EH (cell line): ENCODE measurements around the gene ICAM1.
"Not testable (repeated sequence)": the region's sequence is repeated elsewhere in the genome, so short reads cannot be mapped to it uniquely, and the experiment has no call there.

Source experiments
- DNase-seq: peaks from one replicate; pipeline ENCODE4 v3.0.0-alpha.2; 2015; ENCODE audit warnings: low read depth

Gene ICAM1

GRCh38 chr19:10270616-10271394 lies at the start of gene ICAM1:
Gene ICAM1, plus strand, starts transcription at chr19:10271120. Its CDS starts 40 bp downstream, at chr19:10271160.
- DNase-seq = peak; percentile 85

GRCh38 chr19:10222201-10222890 lies 48.6 kb upstream of the ICAM1 start:
- DNase-seq = no peak

GRCh38 chr19:10223488-10224213 lies 47.3 kb upstream of the ICAM1 start:
- DNase-seq = no peak

GRCh38 chr19:10224337-10224736 lies 46.6 kb upstream of the ICAM1 start:
- no peak for DNase-seq

GRCh38 chr19:10226021-10226375 lies 44.9 kb upstream of the ICAM1 start:
- no peak for DNase-seq

- peak; percentile 77 for DNase-seq
Observed at GRCh38 chr19:10226376-10227025, 44.4 kb upstream of the ICAM1 start.

GRCh38 chr19:10227026-10227971 lies 43.6 kb upstream of the ICAM1 start:
- DNase-seq = peak; percentile 24

- no peak for DNase-seq
Observed at GRCh38 chr19:10228393-10228792, 42.5 kb upstream of the ICAM1 start.

GRCh38 chr19:10228920-10229319 lies 42.0 kb upstream of the ICAM1 start:
- peak; percentile 49 for DNase-seq

- DNase-seq = peak; percentile 47
Observed at GRCh38 chr19:10230173-10230860, 40.6 kb upstream of the ICAM1 start.

GRCh38 chr19:10230861-10231611 lies 39.9 kb upstream of the ICAM1 start, which contains the start of gene S1PR2:
Gene S1PR2, minus strand, starts transcription at chr19:10231331. Its CDS starts 6,426 bp downstream, at chr19:10224905.
- peak; percentile 80 for DNase-seq

- no peak for DNase-seq
Observed at GRCh38 chr19:10231612-10232228, 39.2 kb upstream of the ICAM1 start.

GRCh38 chr19:10233946-10234345 lies 37.0 kb upstream of the ICAM1 start:
- DNase-seq = no peak

GRCh38 chr19:10235003-10235402 lies 35.9 kb upstream of the ICAM1 start:
- no peak for DNase-seq

GRCh38 chr19:10235409-10235808 lies 35.5 kb upstream of the ICAM1 start:
- DNase-seq = not testable (repeated sequence)

GRCh38 chr19:10237702-10238101 lies 33.2 kb upstream of the ICAM1 start:
- no peak for DNase-seq

- DNase-seq = peak; percentile 77
Observed at GRCh38 chr19:10238172-10238783, 32.6 kb upstream of the ICAM1 start.

- not testable (repeated sequence) for DNase-seq
Observed at GRCh38 chr19:10241826-10242449, 29.0 kb upstream of the ICAM1 start.
